HuH-7.5 (cell line): Measurements from ENCODE around the gene ANKS6.

ENCODE experiments used
- DNase-seq: peaks from one replicate; pipeline ENCODE4 v3.0.0; 2011; ENCODE audit warnings: low spot score

Gene ANKS6

DNA sequence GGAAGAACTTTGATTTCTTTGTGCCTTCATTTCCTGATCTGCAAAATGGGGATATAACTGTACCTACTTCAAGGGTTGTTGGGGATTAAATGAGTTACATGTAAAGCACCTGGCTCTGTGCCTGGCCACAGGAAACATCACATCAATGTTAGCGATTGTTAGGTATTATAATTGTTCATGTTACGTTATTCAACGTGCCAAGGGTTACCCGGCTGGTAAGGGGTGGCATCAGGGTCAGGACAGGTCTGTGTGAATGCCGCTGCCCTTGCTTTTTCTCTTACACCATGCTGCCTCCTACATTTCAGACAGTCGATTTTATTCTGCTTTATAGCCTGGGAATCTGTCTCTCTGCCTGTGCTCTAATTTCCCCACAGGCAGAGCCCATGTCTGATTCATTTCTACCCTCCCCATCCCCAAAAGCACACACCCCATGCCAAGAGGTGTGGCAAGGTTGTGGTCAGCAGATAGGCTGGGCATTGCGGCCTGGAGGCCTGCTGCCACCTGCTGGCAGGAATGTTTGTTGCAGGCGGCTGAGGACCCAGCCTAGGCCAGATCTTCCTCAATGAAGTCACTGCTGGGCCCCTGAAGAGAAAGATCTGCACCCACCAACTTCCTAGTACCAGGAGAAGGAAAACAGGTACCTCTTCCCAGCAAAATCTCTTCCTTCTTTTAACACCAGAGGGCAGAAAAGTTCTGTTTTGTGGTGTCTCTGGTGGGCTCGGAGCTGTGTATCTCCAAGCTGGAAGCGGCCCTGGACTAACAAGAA is 5.3 kb downstream of the ANKS6 start:
- peak; percentile 90 for DNase-seq

GRCh38 chr9:98790134-98790841 is 6.1 kb downstream of the ANKS6 start:
- no peak for DNase-seq

GRCh38 chr9:98789483-98790133 is 6.7 kb downstream of the ANKS6 start:
- DNase-seq = no peak

- no peak for DNase-seq
Observed at GRCh38 chr9:98787766-98788335, 8.5 kb downstream of the ANKS6 start.

DNA sequence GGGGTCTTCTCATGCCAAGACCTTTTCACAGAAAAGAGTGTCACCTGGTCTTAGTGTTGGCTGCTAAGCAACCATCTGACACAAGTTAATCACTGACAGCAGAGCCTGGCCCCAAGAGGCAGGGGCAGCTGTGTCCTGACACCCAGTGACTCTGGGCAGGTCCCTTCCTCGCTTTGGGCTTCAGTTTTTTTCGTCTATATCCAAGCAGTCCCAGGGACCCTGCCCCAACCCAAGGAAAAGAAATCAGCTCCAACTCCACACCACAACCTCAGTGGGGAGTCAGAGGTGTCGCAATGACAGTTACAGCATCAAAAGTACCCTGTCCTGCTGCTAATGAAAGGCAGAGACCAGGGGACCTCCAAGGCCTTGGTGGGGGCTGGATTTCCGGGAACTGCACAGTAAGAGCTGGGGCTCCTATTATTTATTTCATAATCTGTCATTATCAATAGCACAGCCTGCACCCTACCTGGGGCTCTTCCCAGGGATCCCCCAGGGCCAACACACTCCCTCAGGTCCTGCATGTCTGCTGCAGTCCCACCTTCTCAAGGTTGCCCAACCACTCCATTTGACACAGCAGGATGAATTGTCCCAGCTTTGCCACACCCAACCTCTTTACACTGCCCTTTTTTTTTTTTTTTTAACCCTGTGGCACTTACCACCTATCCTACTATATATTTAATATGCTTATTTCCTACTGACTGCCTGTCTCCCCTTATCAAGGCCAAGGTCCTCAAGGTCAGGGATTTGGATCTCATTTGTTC is 9.4 kb downstream of the ANKS6 start:
- no peak for DNase-seq

GRCh38 chr9:98784831-98785806 is 11.2 kb downstream of the ANKS6 start:
- DNase-seq = no peak

DNA sequence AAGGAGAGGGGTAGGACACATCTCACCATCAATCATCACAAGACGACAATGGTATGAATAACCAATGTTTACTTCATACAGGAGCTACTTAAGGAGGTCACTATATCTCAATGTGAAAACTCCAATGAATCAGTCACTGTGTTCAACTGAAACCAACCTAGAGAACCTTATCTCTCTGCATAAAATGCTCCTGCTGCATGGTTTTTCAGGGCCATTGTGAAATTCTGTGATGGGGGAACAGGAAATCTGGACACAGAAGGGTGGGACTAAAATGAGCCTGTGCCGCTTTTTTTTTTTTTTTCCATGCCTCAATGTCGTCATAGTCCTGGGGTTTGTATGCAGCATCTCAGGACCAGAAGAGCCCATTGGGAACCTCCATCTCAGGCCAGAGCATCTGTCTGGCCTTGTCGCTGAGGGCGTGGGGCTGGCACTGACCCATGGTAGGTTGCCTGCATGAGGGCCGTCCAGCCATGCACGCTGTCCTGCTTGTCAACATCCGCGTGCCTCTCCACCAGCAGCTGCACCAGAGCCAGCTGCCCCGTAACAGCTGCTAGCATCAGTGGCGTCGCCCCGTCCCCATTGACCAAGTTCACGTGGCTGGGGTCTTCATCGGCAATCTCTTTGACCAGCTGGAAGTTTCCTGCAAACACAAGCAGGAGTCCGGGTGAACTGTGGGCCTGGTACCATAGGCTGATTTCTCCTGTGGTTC is 12.7 kb downstream of the ANKS6 start:
- no peak for DNase-seq

- DNase-seq = peak; percentile 54
Observed at GRCh38 chr9:98781588-98782383, 14.6 kb downstream of the ANKS6 start.

GRCh38 chr9:98780059-98780749 is 16.2 kb downstream of the ANKS6 start:
- DNase-seq = no peak

GRCh38 chr9:98778711-98779530 is 17.4 kb downstream of the ANKS6 start:
- peak; percentile 76 for DNase-seq

GRCh38 chr9:98778251-98778650 is 18.1 kb downstream of the ANKS6 start:
- DNase-seq = no peak

DNA sequence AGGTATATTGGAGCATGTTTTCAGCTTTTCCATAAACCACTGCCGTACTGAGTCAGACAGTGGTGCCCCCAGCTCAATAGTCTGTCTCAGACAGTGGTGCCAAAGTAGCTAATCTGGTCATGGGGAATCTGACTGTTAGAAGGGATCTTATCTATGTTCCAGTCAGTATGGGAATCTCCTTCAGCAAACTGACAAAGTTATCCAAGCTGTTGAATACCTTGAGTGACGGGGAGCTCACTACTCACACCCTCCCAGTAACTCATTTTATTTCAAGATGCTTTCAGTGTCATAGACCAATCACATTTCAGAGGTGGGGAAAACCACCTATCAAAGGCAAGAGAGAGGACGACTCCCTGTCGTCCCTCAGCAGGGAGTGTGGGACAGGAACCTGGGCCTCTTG is 18.7 kb downstream of the ANKS6 start:
- no peak for DNase-seq

DNA sequence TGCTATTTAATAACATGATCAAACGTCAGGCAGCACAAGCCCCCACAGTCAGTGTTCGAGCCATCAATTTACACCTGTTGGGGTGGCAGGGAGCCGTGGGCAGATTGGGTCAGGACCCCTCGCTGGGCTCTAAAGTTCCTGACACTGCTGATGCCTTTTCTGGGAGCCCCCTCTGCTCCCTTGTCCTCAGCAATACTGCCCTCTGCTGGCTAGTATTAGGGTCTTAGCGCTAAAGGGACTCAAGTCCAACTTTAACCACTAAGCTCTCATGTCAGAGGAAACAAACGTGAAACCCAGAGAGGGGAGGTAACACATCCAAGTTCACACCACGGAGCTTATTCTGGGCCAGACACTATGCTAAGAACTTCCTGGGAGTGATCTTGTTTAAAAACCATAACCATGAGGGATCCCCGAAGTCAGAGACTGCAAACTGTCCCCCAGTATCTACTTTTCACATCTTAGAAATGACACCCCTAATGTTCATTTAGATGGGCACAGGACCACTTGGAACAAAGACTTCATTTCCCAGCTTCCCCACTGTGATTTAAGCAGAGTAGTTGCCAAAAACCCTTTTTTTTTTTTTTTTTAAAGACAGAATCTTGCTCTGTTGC is 20.4 kb downstream of the ANKS6 start:
- peak; percentile 72 for DNase-seq

GRCh38 chr9:98774746-98775145 is 21.6 kb downstream of the ANKS6 start:
- DNase-seq = no peak

DNA sequence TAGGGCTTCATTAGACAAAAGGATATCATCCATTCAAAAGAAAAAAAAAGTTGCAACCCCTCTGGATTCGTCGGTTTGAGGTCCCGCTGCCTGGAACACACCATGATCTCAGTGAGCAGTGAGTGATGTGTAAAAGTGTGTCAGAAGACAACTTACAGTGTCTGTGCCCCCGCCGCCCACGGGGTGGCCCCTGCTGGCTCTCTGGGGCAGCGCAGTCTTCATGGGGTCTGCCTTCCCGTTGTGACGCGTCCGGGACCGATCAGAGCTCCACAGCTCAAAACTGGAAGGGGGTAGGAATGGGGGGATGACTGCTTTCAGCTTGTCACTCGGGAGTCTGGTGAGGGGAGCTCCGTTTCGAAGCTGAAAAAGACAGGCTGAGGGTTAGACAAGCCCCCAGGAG is 22.6 kb downstream of the ANKS6 start:
- no peak for DNase-seq

- no peak for DNase-seq
Observed at GRCh38 chr9:98772364-98773155, 23.8 kb downstream of the ANKS6 start.
